Prostate gland (tissue), 2 donors: ENCODE data around the gene TAS2R19.

Experiments
- POLR2A ChIP-seq: fragments of 450-650 bp; IDR thresholded peaks from one replicate; pipeline ENCODE4 v1.6.1; 2016; ENCODE audit warnings: antibody characterized with exemption, mild to moderate bottlenecking
- POLR2AphosphoS5 ChIP-seq: sonication (generic); formaldehyde crosslinking; IDR thresholded peaks from one replicate; pipeline ENCODE4 v1.6.1; 2017; ENCODE audit warnings: antibody characterized with exemption
- TF ChIP-seq, protein P1 (sequence below), 4 experiments: fragments of 200-600 bp in 2 of 4; fragments of 450-650 bp in 2 of 4; sonication (generic) in 2 of 4; IDR thresholded peaks; 1 replicate in 3 of 4; 2 replicates in 1 of 4; pipeline ENCODE4 v1.5.1; 2016 to 2019; ENCODE audit warnings: antibody characterized with exemption in 4 of 4, mild to moderate bottlenecking in 2 of 4, moderate library complexity in 2 of 4

DNA sequence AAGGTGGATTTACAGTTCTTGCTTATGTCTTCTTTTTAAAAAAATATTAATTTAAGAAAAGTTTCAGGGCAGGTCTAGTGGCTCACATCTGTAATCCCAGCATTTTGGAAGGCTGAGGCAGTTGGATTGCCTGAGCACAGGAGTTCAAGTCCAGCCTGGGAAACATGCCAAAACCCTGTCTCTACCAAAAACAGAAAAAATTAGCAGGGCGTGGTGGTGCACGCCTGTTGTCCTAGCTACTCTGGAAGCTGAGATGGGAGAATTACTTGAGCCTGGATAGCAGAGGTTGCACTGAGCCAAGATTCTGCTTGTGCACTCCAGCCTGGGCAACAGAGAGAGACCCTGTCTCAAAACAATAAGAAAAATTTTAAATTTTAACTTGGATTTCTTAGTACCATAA, 45.1 kb upstream of the TAS2R19 start:
- TF ChIP-seq, protein P1, sequence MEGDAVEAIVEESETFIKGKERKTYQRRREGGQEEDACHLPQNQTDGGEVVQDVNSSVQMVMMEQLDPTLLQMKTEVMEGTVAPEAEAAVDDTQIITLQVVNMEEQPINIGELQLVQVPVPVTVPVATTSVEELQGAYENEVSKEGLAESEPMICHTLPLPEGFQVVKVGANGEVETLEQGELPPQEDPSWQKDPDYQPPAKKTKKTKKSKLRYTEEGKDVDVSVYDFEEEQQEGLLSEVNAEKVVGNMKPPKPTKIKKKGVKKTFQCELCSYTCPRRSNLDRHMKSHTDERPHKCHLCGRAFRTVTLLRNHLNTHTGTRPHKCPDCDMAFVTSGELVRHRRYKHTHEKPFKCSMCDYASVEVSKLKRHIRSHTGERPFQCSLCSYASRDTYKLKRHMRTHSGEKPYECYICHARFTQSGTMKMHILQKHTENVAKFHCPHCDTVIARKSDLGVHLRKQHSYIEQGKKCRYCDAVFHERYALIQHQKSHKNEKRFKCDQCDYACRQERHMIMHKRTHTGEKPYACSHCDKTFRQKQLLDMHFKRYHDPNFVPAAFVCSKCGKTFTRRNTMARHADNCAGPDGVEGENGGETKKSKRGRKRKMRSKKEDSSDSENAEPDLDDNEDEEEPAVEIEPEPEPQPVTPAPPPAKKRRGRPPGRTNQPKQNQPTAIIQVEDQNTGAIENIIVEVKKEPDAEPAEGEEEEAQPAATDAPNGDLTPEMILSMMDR (IDR thresholded peaks at IDR 0.05): no peak
- TF ChIP-seq POLR2A (no peak), POLR2AphosphoS5 (no peak)
